HepG2 (cell line): ENCODE results near the gene GATD1. TPM values are rescaled to one million over a fixed set of nuclear protein-coding genes. Genes with fewer than 3 reads are reported as not detected.

ENCODE experiments used
- CBX5 ChIP-seq: sonication (generic); formaldehyde crosslinking; IDR thresholded peaks from 2 replicates; pipeline ENCODE4 v1.4.0; 2020; ENCODE audit warnings: missing genetic modification reagents, borderline replicate concordance
- CREB1 ChIP-seq, 2 experiments: fragments of 450-650 bp in 1 of 2; IDR thresholded peaks; 2 replicates each; pipeline ENCODE4 v1.6.1; 2016 to 2017; ENCODE audit warnings: control low read depth in 1 of 2, mild to moderate bottlenecking in 1 of 2, missing compliant biosample characterization in 1 of 2, missing genetic modification characterization in 1 of 2
- FOXC1 ChIP-seq: sonication (generic); formaldehyde crosslinking; IDR thresholded peaks from 2 replicates; pipeline ENCODE4 v1.8.0; 2022; ENCODE audit warnings: mild to moderate bottlenecking, missing genetic modification reagents, borderline replicate concordance
- FOXP4 ChIP-seq: sonication (generic); formaldehyde crosslinking; IDR thresholded peaks from 2 replicates; pipeline ENCODE4 v1.4.0; 2020; ENCODE audit warnings: missing genetic modification reagents
- ISL2 ChIP-seq: sonication (generic); formaldehyde crosslinking; IDR thresholded peaks from 2 replicates; pipeline ENCODE4 v1.5.0; 2020; ENCODE audit warnings: missing genetic modification reagents
- NCOA5 ChIP-seq: sonication (generic); formaldehyde crosslinking; IDR thresholded peaks from 2 replicates; pipeline ENCODE4 v1.4.0; 2020; ENCODE audit warnings: missing genetic modification reagents
- POLR2AphosphoS5 ChIP-seq: IDR thresholded peaks from 2 replicates; pipeline ENCODE4 v1.6.1; 2012; ENCODE audit warnings: low read depth, low read length
- RBM22 ChIP-seq: fragments of 200-400 bp; formaldehyde crosslinking; optimal IDR thresholded peaks from 2 replicates; pipeline ENCODE3; 2017; ENCODE audit warnings: mild to moderate bottlenecking, low read length, moderate library complexity
- RNF2 ChIP-seq: fragments of 450-650 bp; conservative IDR thresholded peaks from 2 replicates; pipeline ENCODE4 v1.6.1; 2016; ENCODE audit warnings: low read depth
- SATB2 ChIP-seq: sonication (generic); formaldehyde crosslinking; IDR thresholded peaks from 2 replicates; pipeline ENCODE4 v1.5.0; 2020; ENCODE audit warnings: missing genetic modification reagents
- SKI ChIP-seq: fragments of 450-650 bp; IDR thresholded peaks from one replicate; pipeline ENCODE4 v1.6.1; 2018; ENCODE audit warnings: mild to moderate bottlenecking; ENCODE audit not compliant: partially characterized antibody
- SMC3 ChIP-seq: IDR thresholded peaks from 2 replicates; pipeline ENCODE4 v1.6.1; 2011; ENCODE audit warnings: low read length, improper control_type of control experiment
- SMYD3 ChIP-seq: sonication (generic); formaldehyde crosslinking; IDR thresholded peaks from 2 replicates; pipeline ENCODE4 v1.8.1; 2023; ENCODE audit warnings: mild to moderate bottlenecking, missing genetic modification reagents
- SNAPC4 ChIP-seq: sonication (generic); formaldehyde crosslinking; IDR thresholded peaks from 2 replicates; pipeline ENCODE4 v1.4.0; 2020; ENCODE audit warnings: mild to moderate bottlenecking, missing genetic modification reagents
- ZBTB46 ChIP-seq: sonication (generic); formaldehyde crosslinking; IDR thresholded peaks from 2 replicates; pipeline ENCODE4 v1.4.0; 2020; ENCODE audit warnings: mild to moderate bottlenecking, missing genetic modification reagents, borderline replicate concordance
- ZFP82 ChIP-seq: sonication (generic); formaldehyde crosslinking; IDR thresholded peaks from 2 replicates; pipeline ENCODE4 v1.5.1; 2020; ENCODE audit warnings: mild to moderate bottlenecking, missing genetic modification reagents, borderline replicate concordance
- ZNF121 ChIP-seq: sonication (generic); formaldehyde crosslinking; IDR thresholded peaks from 2 replicates; pipeline ENCODE4 v1.5.0; 2020; ENCODE audit warnings: mild to moderate bottlenecking, missing genetic modification reagents
- ZNF207 ChIP-seq: fragments of 450-650 bp; IDR thresholded peaks from 2 replicates; pipeline ENCODE4 v1.6.1; 2016; ENCODE audit warnings: antibody characterized with exemption, borderline replicate concordance
- ZNF556 ChIP-seq: sonication (generic); formaldehyde crosslinking; IDR thresholded peaks from 2 replicates; pipeline ENCODE4 v1.4.0; 2020; ENCODE audit warnings: mild to moderate bottlenecking, missing genetic modification reagents, borderline replicate concordance
- ZNF567 ChIP-seq: sonication (generic); formaldehyde crosslinking; IDR thresholded peaks from 2 replicates; pipeline ENCODE4 v1.8.1; 2023; ENCODE audit warnings: mild to moderate bottlenecking, missing genetic modification reagents, borderline replicate concordance
- ZNF576 ChIP-seq: sonication (generic); formaldehyde crosslinking; IDR thresholded peaks from 2 replicates; pipeline ENCODE4 v1.4.0; 2020; ENCODE audit warnings: mild to moderate bottlenecking, missing genetic modification reagents
- polyA plus RNA-seq, 8 experiments: library from polyadenylated mRNA; depleted of rRNA in 3 of 8; stranded (reverse) in 7 of 8; unstranded in 1 of 8; fragments of >200 nt; fragmentation: Illumina TruSeq in 4 of 8; extraction: Trizol in 4 of 8; gene quantifications; 2 replicates each; pipeline versions ENCODE4 v1.2.1 to v1.2.3, GENCODE V29; 2011 to 2016; ENCODE audit warnings: low read depth in 4 of 8, missing spikeins in 1 of 8, mixed read lengths in 1 of 8; ENCODE audit not compliant: insufficient read depth in 1 of 8
- total RNA-seq, 5 experiments: library from RNA; depleted of rRNA; stranded (reverse); fragments of >200 nt; fragmentation: Illumina TruSeq; extraction: Trizol; gene quantifications; 2 replicates each; pipeline ENCODE4 v1.2.3, GENCODE V29; 2016; ENCODE audit warnings: low read depth in 1 of 5

Gene GATD1
- total and polyA plus RNA-seq, 2 of the 13 experiments (the other 11 are each of a cell fraction or from before 2014, with no cell fraction given) = 31.3 to 60.5 TPM

- TF ChIP-seq SNAPC4 (CRISPR knock-in tag) (no peak), ISL2 (CRISPR knock-in tag) (no peak), SMC3 (0 out of 2 replicates have a peak, but pooled peaks have one; percentile 19), ZFP82 (CRISPR knock-in tag) (no peak), POLR2AphosphoS5 (peak; percentile 42; the same call in 1 of the 2 replicates), FOXC1 (CRISPR knock-in tag) (no peak), FOXP4 (CRISPR knock-in tag) (no peak), CBX5 (no peak), ZNF207 (no peak), NCOA5 (CRISPR knock-in tag) (no peak), SKI (no peak), RBM22 (peak; percentile 59), ZNF567 (CRISPR knock-in tag) (no peak), ZNF576 (no peak), ZNF121 (no peak), ZNF556 (CRISPR knock-in tag) (no peak), RNF2 (no peak), SATB2 (CRISPR knock-in tag) (no peak), CREB1 (IDR thresholded peaks at IDR 0.05) (no peak), CREB1 (CRISPR knock-in tag; IDR thresholded peaks at IDR 0.05) (no peak), SMYD3 (CRISPR knock-in tag) (no peak), ZBTB46 (CRISPR knock-in tag) (no peak)
Measured at GRCh38 chr11:765025-765801, 12.1 kb downstream of the GATD1 start (continued).
